HEK293 (cell line): Measurements from ENCODE around the gene PODXL2.

Experiments
- CTCF ChIA-PET: fragments of 350-600 bp; formaldehyde crosslinking; extraction: SDS; loops from one replicate; lab custom pipeline; 2021; ENCODE audit warnings: antibody characterized with exemption; lab: Yijun Ruan, JAX
- POLR2A ChIA-PET: fragments of 300-600 bp; formaldehyde crosslinking; extraction: SDS; loops from one replicate; lab custom pipeline; 2020; ENCODE audit warnings: antibody characterized with exemption, inconsistent platforms; lab: Yijun Ruan, JAX
- H3K27ac ChIP-seq: fragments of 200-500 bp; sonication (Bioruptor generic); 2 replicates; pipeline ENCODE4 v1.5.1; 2014; ENCODE audit warnings: low read depth, low read length, control low read depth, inconsistent platforms; ENCODE audit errors: extremely low read depth
- H3K36me3 ChIP-seq, 2 experiments: fragments of 200-500 bp in 1 of 2; sonication (Bioruptor generic) in 1 of 2; 1 replicate in 1 of 2; 2 replicates in 1 of 2; pipeline ENCODE4 v1.5.1; 2014 to 2017; ENCODE audit warnings: inconsistent platforms in 2 of 2, low read length in 2 of 2; ENCODE audit not compliant: control insufficient read depth in 2 of 2, insufficient read depth in 1 of 2
- H3K4me1 ChIP-seq: fragments of 200-500 bp; sonication (Bioruptor generic); 2 replicates; pipeline ENCODE4 v1.5.1; 2014; ENCODE audit warnings: mild to moderate bottlenecking, low read length, inconsistent platforms; ENCODE audit not compliant: control insufficient read depth, insufficient read depth
- H3K4me3 ChIP-seq: 2 replicates; pipeline ENCODE4 v1.5.1; 2011; ENCODE audit warnings: low read depth, mild to moderate bottlenecking, control low read depth, low read length, moderate library complexity
- H3K9me3 ChIP-seq: fragments of 200-500 bp; sonication (Bioruptor generic); 2 replicates; pipeline ENCODE4 v1.5.1; 2014; ENCODE audit warnings: low read depth, low read length, inconsistent platforms; ENCODE audit not compliant: control insufficient read depth, insufficient read depth
- AEBP2 ChIP-seq: fragments of 450-650 bp; formaldehyde crosslinking; IDR thresholded peaks from 2 replicates; pipeline ENCODE4 v1.5.1; 2016; ENCODE audit warnings: missing biosample characterization, missing genetic modification characterization, borderline replicate concordance
- ATF2 ChIP-seq: fragments of 450-650 bp; formaldehyde crosslinking; IDR thresholded peaks from 2 replicates; pipeline ENCODE4 v1.5.1; 2016; ENCODE audit warnings: missing biosample characterization, missing genetic modification characterization, low read depth
- GLI4 ChIP-seq: fragments of 450-650 bp; formaldehyde crosslinking; IDR thresholded peaks from 2 replicates; pipeline ENCODE4 v1.5.1; 2016; ENCODE audit warnings: missing biosample characterization, missing genetic modification characterization
- IKZF3 ChIP-seq: fragments of 450-650 bp; IDR thresholded peaks from 2 replicates; pipeline ENCODE4 v1.5.0; 2018; ENCODE audit warnings: missing biosample characterization, mild to moderate bottlenecking, missing genetic modification characterization, moderate library complexity
- INSM2 ChIP-seq: fragments of 450-650 bp; formaldehyde crosslinking; IDR thresholded peaks from 2 replicates; pipeline ENCODE4 v1.5.1; 2016; ENCODE audit warnings: missing biosample characterization, missing genetic modification characterization
- OSR2 ChIP-seq: fragments of 450-650 bp; formaldehyde crosslinking; IDR thresholded peaks from 2 replicates; pipeline ENCODE4 v1.5.1; 2016; ENCODE audit warnings: missing biosample characterization, missing genetic modification characterization
- PATZ1 ChIP-seq: fragments of 450-650 bp; formaldehyde crosslinking; IDR thresholded peaks from 2 replicates; pipeline ENCODE4 v1.5.1; 2016; ENCODE audit warnings: missing biosample characterization, missing genetic modification characterization
- ZBTB20 ChIP-seq: fragments of 450-650 bp; formaldehyde crosslinking; IDR thresholded peaks from 2 replicates; pipeline ENCODE4 v1.5.1; 2016; ENCODE audit warnings: missing biosample characterization, missing genetic modification characterization
- ZNF174 ChIP-seq: fragments of 450-650 bp; formaldehyde crosslinking; IDR thresholded peaks from 2 replicates; pipeline ENCODE4 v1.5.0; 2017; ENCODE audit warnings: missing biosample characterization, mild to moderate bottlenecking, missing genetic modification characterization
- ZNF239 ChIP-seq: fragments of 450-650 bp; formaldehyde crosslinking; IDR thresholded peaks from 2 replicates; pipeline ENCODE4 v1.5.1; 2016; ENCODE audit warnings: missing biosample characterization, missing genetic modification characterization
- ZNF26 ChIP-seq: fragments of 450-650 bp; formaldehyde crosslinking; IDR thresholded peaks from 2 replicates; pipeline ENCODE4 v1.5.1; 2016; ENCODE audit warnings: missing biosample characterization, missing genetic modification characterization
- ZNF266 ChIP-seq: fragments of 450-650 bp; formaldehyde crosslinking; IDR thresholded peaks from 2 replicates; pipeline ENCODE4 v1.5.1; 2016; ENCODE audit warnings: missing biosample characterization, missing genetic modification characterization, low read depth
- ZNF426 ChIP-seq: fragments of 450-650 bp; formaldehyde crosslinking; IDR thresholded peaks from 2 replicates; pipeline ENCODE4 v1.5.1; 2017; ENCODE audit warnings: missing biosample characterization, missing genetic modification characterization, mild to moderate bottlenecking, inconsistent platforms, moderate library complexity
- ZNF529 ChIP-seq: fragments of 450-650 bp; formaldehyde crosslinking; IDR thresholded peaks from 2 replicates; pipeline ENCODE4 v1.5.1; 2017; ENCODE audit warnings: missing genetic modification characterization, missing biosample characterization; ENCODE audit not compliant: insufficient replicate concordance
- ZNF658 ChIP-seq: fragments of 450-650 bp; formaldehyde crosslinking; IDR thresholded peaks from 2 replicates; pipeline ENCODE4; 2016; ENCODE audit warnings: missing biosample characterization, missing genetic modification characterization
- ZNF670 ChIP-seq: fragments of 450-650 bp; formaldehyde crosslinking; IDR thresholded peaks from 2 replicates; pipeline ENCODE4 v1.5.1; 2016; ENCODE audit warnings: missing biosample characterization, missing genetic modification characterization, low read depth
- ZNF701 ChIP-seq: fragments of 450-650 bp; formaldehyde crosslinking; IDR thresholded peaks from 2 replicates; pipeline ENCODE4 v1.5.1; 2016; ENCODE audit warnings: missing biosample characterization, missing genetic modification characterization
- ZNF777 ChIP-seq: fragments of 450-650 bp; formaldehyde crosslinking; IDR thresholded peaks from 2 replicates; pipeline ENCODE4 v1.5.1; 2017; ENCODE audit warnings: missing biosample characterization, missing genetic modification characterization, borderline replicate concordance
- ZSCAN4 ChIP-seq: fragments of 450-650 bp; formaldehyde crosslinking; IDR thresholded peaks from 2 replicates; pipeline ENCODE4 v1.5.1; 2017; ENCODE audit warnings: missing biosample characterization, missing genetic modification characterization

The PODXL2 gene

GRCh38 chr3:127718245-127718915 is 89.4 kb downstream of the PODXL2 start (continued):
- TF ChIP-seq ZNF26: no peak
- TF ChIP-seq ZNF777 (tag by site-specific recombination): no peak
- TF ChIP-seq ZNF670: no peak

- ChIA-PET POLR2A (no interaction called here), CTCF (no interaction called here)
- no peak for TF ChIP-seq IKZF3 (tag by site-specific recombination)
- TF ChIP-seq AEBP2 (tag by site-specific recombination): no peak
- no peak for TF ChIP-seq GLI4 (tag by site-specific recombination)
- TF ChIP-seq ATF2 (tag by site-specific recombination): no peak
- no peak for TF ChIP-seq INSM2 (tag by site-specific recombination)
- no peak for TF ChIP-seq ZSCAN4 (tag by site-specific recombination)
- TF ChIP-seq ZNF658 (tag by site-specific recombination): no peak
- no peak for TF ChIP-seq OSR2
- TF ChIP-seq ZNF174 (tag by site-specific recombination): no peak
- TF ChIP-seq PATZ1 (tag by site-specific recombination): no peak
- no peak for TF ChIP-seq ZBTB20 (tag by site-specific recombination)
- no peak for TF ChIP-seq ZNF701 (tag by site-specific recombination)
- no peak for TF ChIP-seq ZNF266 (tag by site-specific recombination)
- no peak for TF ChIP-seq ZNF426
- no peak for TF ChIP-seq ZNF239
- no peak for TF ChIP-seq ZNF529 (tag by site-specific recombination)
- Histone ChIP-seq H3K27ac (no peak overlapping the region), H3K36me3 (no peaks in the 10 kb centered on the region), H3K9me3 (no peaks in the 10 kb centered on the region), H3K4me3 (no peak overlapping the region), H3K4me1 (no peaks in the 10 kb centered on the region)
Measured at GRCh38 chr3:127718916-127719290, 89.9 kb downstream of the PODXL2 start.
